ENCODE results near the gene MYH4. TPM values are rescaled to one million over a fixed set of nuclear protein-coding genes. Genes with fewer than 3 reads are reported as not detected.

MYH4 gene
- polyA plus RNA-seq, 1 of the 3 experiments (the other 2 are of a cell fraction), result not detected

GRCh38 chr17:10439816-10440215 is 29.5 kb downstream of the MYH4 start:
- Histone ChIP-seq H3K4me2 (no peak overlapping the region), H3K9me2 (no peaks in the 10 kb centered on the region), H3K9ac (no peak overlapping the region), H3K27ac (ENCODE audit: low read depth in 2 of 2, low read length in 1 of 2) (no peak overlapping the region), H4K20me1 (ENCODE audit: insufficient read depth) (no peaks in the 10 kb centered on the region), H2AFZ (ENCODE audit: low read depth) (no peak overlapping the region), H3K9me3 (no peaks in the 10 kb centered on the region), H3F3A (replicated peaks; ENCODE audit: insufficient read depth) (no peaks in the 10 kb centered on the region), H3K27me3 (ENCODE audit: insufficient read depth) (no peaks in the 10 kb centered on the region; the same call in 1 of the 2 replicates), H3K36me3 (replicated peaks in 1 of 2; ENCODE audit: control insufficient read depth in 1 of 2, insufficient read depth in 2 of 2, low read length in 1 of 2) (no peaks in the 10 kb centered on the region), H3K79me2 (ENCODE audit: insufficient read depth) (no peaks in the 10 kb centered on the region), H3K4me1 (ENCODE audit: control insufficient read depth in 1 of 2, insufficient read depth in 2 of 2, low read depth in 1 of 2, low read length in 1 of 2) (no peaks in the 10 kb centered on the region), H3K4me3 (ENCODE audit: low read depth in 2 of 2, low read length in 1 of 2) (no peak overlapping the region)
- ChIA-PET POLR2A (no interaction called here), CTCF (no interaction called here)
- TF ChIP-seq USF2 (IDR thresholded peaks at IDR 0.05; ENCODE audit: borderline replicate concordance, low read depth, low read length) (no peak), CTCF (IDR thresholded peaks at IDR 0.05) (no peak), GABPA (IDR thresholded peaks at IDR 0.05; ENCODE audit: low read depth) (no peak), FOXM1 (IDR thresholded peaks at IDR 0.05; ENCODE audit: low read depth) (no peak), MEF2A (IDR thresholded peaks at IDR 0.05; ENCODE audit: borderline replicate concordance, low read depth) (no peak), TEAD4 (IDR thresholded peaks at IDR 0.05; ENCODE audit: borderline replicate concordance, insufficient read depth) (no peak), RCOR1 (IDR thresholded peaks at IDR 0.05; ENCODE audit: low read length) (no peak)
- 0% methylated on average over 1 of the region's 1 CpG for WGBS (ENCODE audit: low lambda C conversion rate)
- DNase-seq, result no peak

- Histone ChIP-seq H3K9ac (no peak overlapping the region), H3K79me2 (ENCODE audit: insufficient read depth) (no peaks in the 10 kb centered on the region), H3K27me3 (ENCODE audit: insufficient read depth) (no peaks in the 10 kb centered on the region; the same call in 1 of the 2 replicates), H3K4me3 (ENCODE audit: low read depth in 2 of 2, low read length in 1 of 2) (no peak overlapping the region), H3K4me1 (ENCODE audit: control insufficient read depth in 1 of 2, insufficient read depth in 2 of 2, low read depth in 1 of 2, low read length in 1 of 2) (no peaks in the 10 kb centered on the region), H3K9me3 (no peaks in the 10 kb centered on the region), H3K4me2 (no peak overlapping the region), H3K36me3 (replicated peaks in 1 of 2; ENCODE audit: control insufficient read depth in 1 of 2, insufficient read depth in 2 of 2, low read length in 1 of 2) (no peaks in the 10 kb centered on the region), H3K27ac (ENCODE audit: low read depth in 2 of 2, low read length in 1 of 2) (no peak overlapping the region), H4K20me1 (ENCODE audit: insufficient read depth) (no peaks in the 10 kb centered on the region), H3F3A (replicated peaks; ENCODE audit: insufficient read depth) (no peaks in the 10 kb centered on the region), H3K9me2 (no peaks in the 10 kb centered on the region), H2AFZ (ENCODE audit: low read depth) (no peak overlapping the region)
- CTCF ChIA-PET, result no interaction called here
- DNase-seq, result no peak
- POLR2A ChIA-PET, result no interaction called here
- TF ChIP-seq MAX (IDR thresholded peaks at IDR 0.05; ENCODE audit: low read depth) (no peak), ELF1 (IDR thresholded peaks at IDR 0.05) (no peak), PBX3 (IDR thresholded peaks at IDR 0.05) (no peak), MXI1 (IDR thresholded peaks at IDR 0.05; ENCODE audit: low read depth, low read length) (no peak), EP300 (IDR thresholded peaks at IDR 0.05; ENCODE audit: borderline replicate concordance in 1 of 2, low read depth in 1 of 2, low read length in 1 of 2) (no peak), RCOR1 (IDR thresholded peaks at IDR 0.05; ENCODE audit: low read length) (no peak), POLR2AphosphoS5 (IDR thresholded peaks at IDR 0.05; ENCODE audit: low read depth, low read length) (no peak)
- WGBS (ENCODE audit: low lambda C conversion rate), result 0% methylated on average over 2 of the region's 3 CpGs
These were observed 34.3 kb downstream of the MYH4 start for GRCh38 chr17:10435096-10435495.

Measured in SK-N-SH (cell line).